Measurements from ENCODE around the gene PCBP1. TPM values are rescaled to one million over a fixed set of nuclear protein-coding genes. Genes with fewer than 3 reads are reported as not detected.
A peak's percentile ranks its signal among the peaks of the same experiment; 100 is the strongest.

Gene PCBP1
- total and polyA plus RNA-seq, 9 of the 15 experiments (the other 6 are each of a cell fraction or from before 2014, with no cell fraction given), result 19.2 to 407 (median 78.1) TPM

GRCh38 chr2:70125498-70125898, 38.2 kb downstream of the PCBP1 start (continued):
- no peak for TF ChIP-seq CHD7 (IDR thresholded peaks at IDR 0.05; ENCODE audit: low read depth, low read length)
- no peak for TF ChIP-seq GTF2A2 (tag; IDR thresholded peaks at IDR 0.05)
- TF ChIP-seq HMBOX1 (IDR thresholded peaks at IDR 0.05), result no peak
- no peak for TF ChIP-seq MYC (IDR thresholded peaks at IDR 0.05; ENCODE audit: low read depth, low read length)
- no peak for TF ChIP-seq MYC (CRISPR knock-in tag; IDR thresholded peaks at IDR 0.05; ENCODE audit: borderline replicate concordance, low read depth)
- 0 out of 2 replicates have a peak, but pooled peaks have one; percentile 49 for TF ChIP-seq ZEB2 (IDR thresholded peaks at IDR 0.05)
- TF ChIP-seq TCF3 (CRISPR knock-in tag; IDR thresholded peaks at IDR 0.05), result no peak
- no peak for TF ChIP-seq RFX5 (IDR thresholded peaks at IDR 0.05; ENCODE audit: low read depth, low read length)
- TF ChIP-seq SETDB1 (IDR thresholded peaks at IDR 0.05; ENCODE audit: low read length), result no peak
- TF ChIP-seq TAF9B (IDR thresholded peaks at IDR 0.05; ENCODE audit: partially characterized antibody), result no peak
- 0 out of 2 replicates have a peak, but pooled peaks have one; percentile 22 for TF ChIP-seq MTA2 (IDR thresholded peaks at IDR 0.05; ENCODE audit: low read depth)
- TF ChIP-seq ZNF76 (CRISPR knock-in tag; IDR thresholded peaks at IDR 0.05; ENCODE audit: borderline replicate concordance), result no peak
- TF ChIP-seq C11orf30 (IDR thresholded peaks at IDR 0.05; ENCODE audit: low read depth), result peak; percentile 42; the same call in 1 of the 2 replicates
- TF ChIP-seq BCLAF1 (IDR thresholded peaks at IDR 0.05; ENCODE audit: borderline replicate concordance in 1 of 2, control insufficient read depth in 1 of 2, low read depth in 2 of 2, low read length in 1 of 2), result no peak

Measured in K562 (cell line).